K562 (cell line): ENCODE data around the gene RERE. TPM values are rescaled to one million over a fixed set of nuclear protein-coding genes. Genes with fewer than 3 reads are reported as not detected.
A peak's percentile ranks its signal among the peaks of the same experiment; 100 is the strongest.

Experiments
- ATAC-seq: fragments of 200-7000 bp; cut with Tn5 transposase; 3 replicates; pipeline ENCODE4 v1.9.1; 2020; ENCODE audit warnings: moderate library complexity
- BruUV-seq: library from RNA; stranded (reverse); fragments of 400-500 nt; replicated peaks from 2 replicates; lab custom pipeline; 2021; lab: Mats Ljungman, UMichigan
- CTCF ChIA-PET: fragments of 300-600 bp; formaldehyde crosslinking; extraction: SDS; loops from one replicate; lab custom pipeline; 2021; ENCODE audit warnings: low intra/inter-chr PET ratio; lab: Yijun Ruan, JAX
- POLR2A ChIA-PET: fragments of 300-600, 350-650 bp; sonication (Branson Sonifier 250); formaldehyde crosslinking; extraction: SDS; loops from one replicate; lab custom pipeline; 2021; ENCODE audit warnings: antibody characterized with exemption, inconsistent platforms; lab: Yijun Ruan, JAX
- DNase-seq, 4 experiments: peaks; one replicate each; pipeline versions ENCODE4 v3.0.0 to v3.0.0-alpha.2; 2011 to 2018; ENCODE audit warnings: low spot score in 3 of 4, mixed read lengths in 3 of 4; ENCODE audit errors: extremely low read depth in 1 of 4
- FAIRE-seq: peaks from 2 replicates; lab custom pipeline; 2011; peaks lifted over from hg19 to GRCh38; lab: Jason Lieb, UNC
- H2AFZ ChIP-seq: 2 replicates; pipeline ENCODE4 v1.6.0; 2011; ENCODE audit warnings: low read depth, low read length, control low read depth, inconsistent platforms
- H3K27ac ChIP-seq: fragments of 200-600 bp; 3 replicates; pipeline ENCODE4 v1.8.0; 2011; ENCODE audit warnings: low read depth, mild to moderate bottlenecking, control low read depth, inconsistent platforms, low read length, moderate library complexity, mixed read lengths; ENCODE audit errors: extremely low read depth
- H3K27me3 ChIP-seq, 2 experiments: fragments of 300-600 bp in 1 of 2; 2 replicates in 1 of 2; 3 replicates in 1 of 2; pipeline versions ENCODE4 v1.6.0 to v1.8.0; 2011; ENCODE audit warnings: inconsistent platforms in 2 of 2, low read length in 2 of 2, mild to moderate bottlenecking in 1 of 2, mixed read lengths in 1 of 2, moderate library complexity in 1 of 2; ENCODE audit not compliant: control insufficient read depth in 2 of 2, insufficient read depth in 2 of 2
- H3K36me3 ChIP-seq: fragments of 300-600 bp; 3 replicates; pipeline ENCODE4 v1.8.0; 2011; ENCODE audit warnings: mild to moderate bottlenecking, low read length, inconsistent platforms; ENCODE audit not compliant: control insufficient read depth, insufficient read depth
- H3K4me1 ChIP-seq, 2 experiments: fragments of 200-600 bp in 1 of 2; replicated peaks in 1 of 2; 2 replicates in 1 of 2; 3 replicates in 1 of 2; pipeline versions ENCODE4 v1.5.1 to v1.8.0; 2011; ENCODE audit warnings: inconsistent platforms in 2 of 2, low read length in 2 of 2, mild to moderate bottlenecking in 1 of 2, mixed read lengths in 1 of 2, moderate library complexity in 1 of 2; ENCODE audit not compliant: control insufficient read depth in 2 of 2, insufficient read depth in 2 of 2
- H3K4me2 ChIP-seq: 2 replicates; pipeline ENCODE4 v1.6.1; 2011; ENCODE audit warnings: low read length, control low read depth, inconsistent platforms, mixed read lengths; ENCODE audit not compliant: insufficient read depth
- H3K4me3 ChIP-seq: fragments of 200-600 bp; sonication (generic), shearing (Covaris generic); 2 replicates; pipeline ENCODE4 v1.5.1; 2016; ENCODE audit warnings: control low read depth, inconsistent platforms
- H3K79me2 ChIP-seq: fragments of 200-600 bp; 3 replicates; pipeline ENCODE4 v1.8.0; 2011; ENCODE audit warnings: low read length, inconsistent platforms; ENCODE audit not compliant: control insufficient read depth, insufficient read depth
- H3K9ac ChIP-seq, 2 experiments: 2 replicates each; pipeline versions ENCODE4 v1.6.0 to v1.6.1; 2011; ENCODE audit warnings: low read depth in 2 of 2, low read length in 2 of 2, control low read depth in 1 of 2, inconsistent platforms in 1 of 2, mild to moderate bottlenecking in 1 of 2, mixed read lengths in 1 of 2; ENCODE audit not compliant: insufficient read depth in 1 of 2
- H3K9me1 ChIP-seq: one replicate; pipeline ENCODE4 v1.6.0; 2011; ENCODE audit warnings: inconsistent platforms, mild to moderate bottlenecking, low read length, moderate library complexity; ENCODE audit not compliant: control insufficient read depth, insufficient read depth
- H3K9me3 ChIP-seq: replicated peaks from 2 replicates; pipeline ENCODE4 v1.5.1; 2011; ENCODE audit warnings: low read depth, low read length, inconsistent platforms; ENCODE audit not compliant: control insufficient read depth, insufficient read depth
- H4K20me1 ChIP-seq: replicated peaks from 2 replicates; pipeline ENCODE4 v1.6.1; 2011; ENCODE audit warnings: low read length, inconsistent platforms, mixed read lengths; ENCODE audit not compliant: control insufficient read depth, insufficient read depth
- MGA ChIP-seq: fragments of 450-650 bp; IDR thresholded peaks from 2 replicates; pipeline ENCODE4 v1.6.1; 2016; ENCODE audit warnings: mild to moderate bottlenecking, moderate library complexity
- ZNF197 ChIP-seq: fragments of 200-800 bp; sonication (Bioruptor generic); IDR thresholded peaks from 2 replicates; pipeline ENCODE4 v1.6.1; 2016; ENCODE audit warnings: low read depth, missing genetic modification characterization, missing compliant biosample characterization
- ZNF212 ChIP-seq: fragments of 450-650 bp; formaldehyde crosslinking; IDR thresholded peaks from 2 replicates; pipeline ENCODE4 v1.4.0; 2020; ENCODE audit warnings: mild to moderate bottlenecking
- ZNF75A ChIP-seq: fragments of 450-650 bp; formaldehyde crosslinking; IDR thresholded peaks from 2 replicates; pipeline ENCODE4 v1.4.0; 2020; ENCODE audit warnings: mild to moderate bottlenecking
- WGBS: fragments of 100-300 bp; shearing (Covaris generic); methylation state at CpG from one replicate; pipeline ENCODE4 v1.1.6; 2016; ENCODE audit warnings: low coverage, mixed read lengths; ENCODE audit not compliant: insufficient coverage; ENCODE audit errors: missing lambda C conversion rate; 5-methylcytosine and 5-hydroxymethylcytosine counted together
- in situ Hi-C: fragments of 300-500 bp; cut with MboI; formaldehyde crosslinking; loops from 4 replicates; pipeline ENCODE4 v1.15.0; 2018; ENCODE audit warnings: inconsistent platforms, mixed read lengths
- intact Hi-C: fragments of 100-400 bp; cut with micrococcal nuclease; formaldehyde crosslinking; loops from 2 replicates; pipeline ENCODE4 v1.14.2; 2022
- polyA plus RNA-seq, 8 experiments: library from polyadenylated mRNA; depleted of rRNA in 4 of 8; stranded (reverse) in 5 of 8; unstranded in 3 of 8; fragments of >200 nt; fragmentation: Nextera tagmentation in 2 of 8; fragmentation: Illumina TruSeq in 1 of 8; extraction: Ambion mirVana in 2 of 8; extraction: Trizol in 1 of 8; gene quantifications; 2 replicates each; pipeline versions ENCODE4 v1.2.1 to v1.2.3, GENCODE V29; 2011 to 2014; ENCODE audit warnings: inconsistent platforms in 1 of 8, missing spikeins in 1 of 8
- total RNA-seq, 7 experiments: library from RNA; depleted of rRNA in 6 of 7; stranded (reverse); fragments of >200 nt in 6 of 7; fragmentation: Illumina TruSeq in 2 of 7; extraction: Trizol in 2 of 7; gene quantifications; 2 replicates each; pipeline versions ENCODE4 v1.2.1 to v1.2.3, GENCODE V29; 2011 to 2021; ENCODE audit warnings: low replicate concordance in 1 of 7

The RERE gene
- total and polyA plus RNA-seq, 9 of the 15 experiments (the other 6 are each of a cell fraction or from before 2014, with no cell fraction given): 3.0 to 51.5 (median 13.4) TPM

- Histone ChIP-seq H3K4me2 (no peak overlapping the region), H3K4me1 (peaks cover 16 to 37% of the 10 kb centered on the region in 2 experiments), H3K79me2 (peaks cover 14% of the 10 kb centered on the region), H3K36me3 (no peaks in the 10 kb centered on the region; the same call in 2 of the 3 replicates), H3K4me3 (no peak overlapping the region), H2AFZ (no peak overlapping the region), H3K27ac (no peak overlapping the region), H3K9me3 (no peaks in the 10 kb centered on the region), H3K27me3 (no peaks in the 10 kb centered on the region), H3K9ac (no peak overlapping the region), H4K20me1 (peaks cover 12% of the 10 kb centered on the region), H3K9me1 (no peaks in the 10 kb centered on the region)
- ChIA-PET POLR2A (interaction anchor here (1.0 to 1.1 kb wide), 2 partner anchors 15 to 135 kb away, joined by 3 read pairs; no protein-coding TSS in a partner anchor), CTCF (no interaction called here)
- in situ Hi-C loops (no loop called here), intact Hi-C loops (no loop called here)
- DNase-seq: peak in 1 of 4 experiments; percentile 21
- 38% methylated on average over 4 of the region's 4 CpGs for WGBS
- no peak for ATAC-seq
- FAIRE-seq: no peak
- no TSS peak for BruUV-seq
- TF ChIP-seq ZNF75A (CRISPR knock-in tag) (no peak), ZNF197 (CRISPR knock-in tag) (no peak), MGA (no peak), ZNF212 (no peak)
These were observed 426.7 kb downstream of the RERE start for GRCh38 chr1:8390707-8391106.
